Suprapubic skin (tissue), 4 donors: ENCODE data around the gene RRP12. TPM values are rescaled to one million over a fixed set of nuclear protein-coding genes. Genes with fewer than 3 reads are reported as not detected.

Experiments
- DNase-seq, 2 donors: peaks; one replicate each; pipeline ENCODE4 v3.0.0-alpha.2; 2019; ENCODE audit warnings: low spot score in 2 of 2
- H3K27ac ChIP-seq: fragments of 200-600 bp; sonication (generic); one replicate; pipeline ENCODE4 v1.5.1; 2019
- H3K27me3 ChIP-seq: fragments of 200-600 bp; sonication (generic); one replicate; pipeline ENCODE4 v1.5.1; 2019
- H3K36me3 ChIP-seq: fragments of 200-600 bp; sonication (generic); one replicate; pipeline ENCODE4 v1.5.1; 2019
- H3K4me1 ChIP-seq: fragments of 200-600 bp; sonication (generic); one replicate; pipeline ENCODE4 v1.5.1; 2019
- H3K4me3 ChIP-seq: fragments of 200-600 bp; sonication (generic); one replicate; pipeline ENCODE4 v1.5.1; 2019; ENCODE audit warnings: mild to moderate bottlenecking
- H3K9me3 ChIP-seq: fragments of 200-600 bp; sonication (generic); one replicate; pipeline ENCODE4 v1.5.1; 2019
- CTCF ChIP-seq, 2 donors: fragments of 200-600 bp in 1 of 2; fragments of 450-650 bp in 1 of 2; sonication (generic) in 1 of 2; IDR thresholded peaks; one replicate each; pipeline ENCODE4 v1.5.1; 2016 to 2019; ENCODE audit warnings: antibody characterized with exemption in 2 of 2, mild to moderate bottlenecking in 1 of 2, moderate library complexity in 1 of 2
- EP300 ChIP-seq: sonication (generic); formaldehyde crosslinking; IDR thresholded peaks from one replicate; pipeline ENCODE4 v1.6.1; 2017; ENCODE audit warnings: antibody characterized with exemption
- POLR2A ChIP-seq, 2 donors: fragments of 450-650 bp; IDR thresholded peaks; one replicate each; pipeline ENCODE4 v1.6.1; 2017; ENCODE audit warnings: antibody characterized with exemption in 2 of 2, mild to moderate bottlenecking in 2 of 2, moderate library complexity in 2 of 2
- POLR2AphosphoS5 ChIP-seq, 3 donors: sonication (generic); formaldehyde crosslinking; IDR thresholded peaks; one replicate each; pipeline ENCODE4 v1.6.1; 2017; ENCODE audit warnings: antibody characterized with exemption in 3 of 3
- WGBS: methylation state at CpG from one replicate; pipeline ENCODE4 v1.1.5; 2018; 5-methylcytosine and 5-hydroxymethylcytosine counted together
- total RNA-seq, 4 donors: library from RNA; depleted of rRNA; stranded (reverse); fragments of >200 nt; gene quantifications; one replicate each; pipeline ENCODE4 v1.1.0, GENCODE V29; 2016

Gene RRP12
- total RNA-seq, 4 donors from 2014 or later: 24.5 to 49.3 (median 48.6) TPM

- H3K4me3 ChIP-seq: no peak overlapping the region
- WGBS: 46% methylated on average over 3 of the region's 3 CpGs
- no peaks in the 10 kb centered on the region for H3K36me3 ChIP-seq
- no peaks in the 10 kb centered on the region for H3K27me3 ChIP-seq
- H3K9me3 ChIP-seq: no peaks in the 10 kb centered on the region
- H3K4me1 ChIP-seq: peaks cover 29% of the 10 kb centered on the region
- TF ChIP-seq EP300 (no peak), POLR2A (IDR thresholded peaks at IDR 0.05) (no peak), CTCF (IDR thresholded peaks at IDR 0.05) (no peak), POLR2AphosphoS5 (IDR thresholded peaks at IDR 0.05) (no peak)
- no peak for DNase-seq
- H3K27ac ChIP-seq: no peak overlapping the region
Observed at GRCh38 chr10:97321804-97322190, 79.3 kb downstream of the RRP12 start.

DNA sequence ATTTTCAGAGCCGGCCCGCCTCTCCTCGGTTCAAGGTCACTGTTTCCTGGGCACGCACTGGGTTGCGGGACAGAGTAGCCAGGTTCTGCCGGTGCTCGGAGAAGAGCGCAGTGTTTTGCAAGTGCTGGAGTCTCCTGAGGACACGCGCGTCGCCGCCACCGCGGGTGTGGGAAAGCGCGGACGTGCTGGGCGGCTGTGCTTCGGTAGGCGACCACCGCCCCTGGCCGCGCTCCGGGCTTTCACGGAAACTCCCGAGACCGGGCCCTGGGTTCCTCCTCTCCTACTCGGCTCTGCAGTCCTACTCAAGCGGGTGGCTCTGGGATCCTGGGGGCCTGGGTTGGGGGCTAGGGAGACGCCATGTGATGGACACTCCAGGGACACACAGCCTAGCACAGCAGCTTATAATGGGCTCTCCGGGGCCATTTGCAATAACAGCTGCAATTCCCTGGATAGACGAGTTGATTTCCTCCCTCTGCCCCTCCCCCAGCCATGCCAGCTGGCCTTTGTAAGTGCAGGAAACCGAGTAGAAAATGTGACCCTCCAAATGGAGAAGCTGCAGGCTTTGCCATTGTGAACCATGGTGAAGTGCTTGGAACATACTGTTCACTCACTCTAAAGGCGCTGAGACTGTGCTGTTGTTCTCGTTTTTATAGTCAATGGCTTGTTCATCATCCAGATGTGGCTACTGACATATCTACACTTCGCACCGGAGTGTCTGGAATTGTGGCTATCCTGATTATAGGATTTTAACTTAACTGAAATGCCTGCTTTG lies 79.9 kb downstream of the RRP12 start:
- Histone ChIP-seq H3K27me3 (no peaks in the 10 kb centered on the region), H3K27ac (peak overlapping the region; percentile 98), H3K4me3 (peak overlapping the region; percentile 86), H3K9me3 (no peaks in the 10 kb centered on the region), H3K36me3 (no peaks in the 10 kb centered on the region), H3K4me1 (peaks cover 29% of the 10 kb centered on the region)
- peak in 1 of 2 donors; percentile 70 for DNase-seq
- no peak for TF ChIP-seq CTCF (IDR thresholded peaks at IDR 0.05)
- no peak for TF ChIP-seq EP300
- TF ChIP-seq POLR2A (IDR thresholded peaks at IDR 0.05): no peak
- no peak for TF ChIP-seq POLR2AphosphoS5 (IDR thresholded peaks at IDR 0.05)
- WGBS: 35% methylated on average over 16 of the region's 38 CpGs

- peak overlapping the region; percentile 86 for H3K4me3 ChIP-seq
- H3K36me3 ChIP-seq: no peaks in the 10 kb centered on the region
- TF ChIP-seq POLR2A (IDR thresholded peaks at IDR 0.05) (no peak), CTCF (IDR thresholded peaks at IDR 0.05) (no peak), EP300 (no peak), POLR2AphosphoS5 (IDR thresholded peaks at IDR 0.05) (no peak)
- H3K4me1 ChIP-seq: peaks cover 29% of the 10 kb centered on the region
- DNase-seq: peak in 1 of 2 donors; percentile 67
- no peaks in the 10 kb centered on the region for H3K9me3 ChIP-seq
- H3K27ac ChIP-seq: peak overlapping the region; percentile 98
- H3K27me3 ChIP-seq: no peaks in the 10 kb centered on the region
- 25% methylated on average over 17 of the region's 24 CpGs for WGBS
Observed at GRCh38 chr10:97320480-97321031, 80.6 kb downstream of the RRP12 start.

- Histone ChIP-seq H3K27ac (peak overlapping the region; percentile 98), H3K4me1 (peaks cover 29% of the 10 kb centered on the region), H3K4me3 (peak overlapping the region; percentile 86), H3K36me3 (no peaks in the 10 kb centered on the region), H3K27me3 (no peaks in the 10 kb centered on the region), H3K9me3 (no peaks in the 10 kb centered on the region)
- under 1% methylated on average over 40 of the region's 83 CpGs for WGBS
- TF ChIP-seq EP300: no peak
- TF ChIP-seq POLR2AphosphoS5 (IDR thresholded peaks at IDR 0.05): peak in 1 of 3 donors; percentile 1
- no peak for TF ChIP-seq CTCF (IDR thresholded peaks at IDR 0.05)
- TF ChIP-seq POLR2A (IDR thresholded peaks at IDR 0.05): no peak
- peak in 1 of 2 donors; percentile 75 for DNase-seq
Observed at GRCh38 chr10:97319671-97320479, 81.3 kb downstream of the RRP12 start.
